HepG2 (cell line): ENCODE data around the gene MAP3K3. TPM values are rescaled to one million over a fixed set of nuclear protein-coding genes. Genes with fewer than 3 reads are reported as not detected.
A peak's percentile ranks its signal among the peaks of the same experiment; 100 is the strongest.

Source experiments
- ATAD3A ChIP-seq: sonication (generic); formaldehyde crosslinking; IDR thresholded peaks from 2 replicates; pipeline ENCODE4 v1.4.0; 2020; ENCODE audit warnings: missing genetic modification reagents
- BCLAF1 ChIP-seq: fragments of 450-650 bp; IDR thresholded peaks from 2 replicates; pipeline ENCODE4 v1.6.1; 2017; ENCODE audit warnings: mild to moderate bottlenecking
- BRD4 ChIP-seq: sonication (generic); formaldehyde crosslinking; IDR thresholded peaks from 2 replicates; pipeline ENCODE4 v1.4.0; 2020; ENCODE audit warnings: missing genetic modification reagents
- EED ChIP-seq: sonication (generic); formaldehyde crosslinking; IDR thresholded peaks from 2 replicates; pipeline ENCODE4 v1.5.0; 2020; ENCODE audit warnings: mild to moderate bottlenecking, missing genetic modification reagents
- ETV6 ChIP-seq: sonication (generic); formaldehyde crosslinking; conservative IDR thresholded peaks from 2 replicates; pipeline ENCODE4 v1.4.0; 2020; ENCODE audit warnings: missing genetic modification reagents
- FOXJ3 ChIP-seq: sonication (generic); formaldehyde crosslinking; IDR thresholded peaks from 2 replicates; pipeline ENCODE4 v1.4.0; 2020; ENCODE audit warnings: missing genetic modification reagents, mild to moderate bottlenecking, borderline replicate concordance
- GABPA ChIP-seq, 2 experiments: IDR thresholded peaks; 2 replicates each; pipeline ENCODE4 v1.6.1; 2011 to 2016; ENCODE audit warnings: low read depth in 2 of 2, low read length in 1 of 2, missing biosample characterization in 1 of 2, missing genetic modification characterization in 1 of 2
- HOXA9 ChIP-seq: sonication (generic); formaldehyde crosslinking; IDR thresholded peaks from 2 replicates; pipeline ENCODE4 v1.8.1; 2022; ENCODE audit warnings: missing genetic modification reagents, mild to moderate bottlenecking, moderate library complexity, borderline replicate concordance
- JUND ChIP-seq: sonication (generic); formaldehyde crosslinking; IDR thresholded peaks from 2 replicates; pipeline ENCODE4 v1.8.0; 2022; ENCODE audit warnings: mild to moderate bottlenecking, missing genetic modification reagents
- KDM5A ChIP-seq: fragments of 200-600 bp; sonication (generic); IDR thresholded peaks from 2 replicates; pipeline ENCODE4 v1.7.0; 2018; ENCODE audit warnings: antibody characterized with exemption, mild to moderate bottlenecking, low read length, borderline replicate concordance
- MXD4 ChIP-seq: IDR thresholded peaks from 2 replicates; pipeline ENCODE4 v1.6.1; 2016; ENCODE audit warnings: mild to moderate bottlenecking, missing biosample characterization, missing genetic modification reagents
- NR0B2 ChIP-seq: sonication (generic); formaldehyde crosslinking; IDR thresholded peaks from 2 replicates; pipeline ENCODE4 v1.4.0; 2020; ENCODE audit warnings: mild to moderate bottlenecking, missing genetic modification reagents
- ONECUT2 ChIP-seq: sonication (generic); formaldehyde crosslinking; IDR thresholded peaks from 2 replicates; pipeline ENCODE4 v1.4.0; 2020; ENCODE audit warnings: missing genetic modification reagents
- PREB ChIP-seq: sonication (generic); formaldehyde crosslinking; IDR thresholded peaks from 2 replicates; pipeline ENCODE4 v1.4.0; 2020; ENCODE audit warnings: missing genetic modification reagents
- SNAPC2 ChIP-seq: sonication (generic); formaldehyde crosslinking; IDR thresholded peaks from 2 replicates; pipeline ENCODE4 v1.8.1; 2022; ENCODE audit warnings: mild to moderate bottlenecking, missing genetic modification reagents
- TCF7L2 ChIP-seq: IDR thresholded peaks from 2 replicates; pipeline ENCODE4 v1.6.1; 2011; ENCODE audit warnings: mild to moderate bottlenecking, low read depth, low read length, moderate library complexity
- ZBTB20 ChIP-seq: sonication (generic); formaldehyde crosslinking; IDR thresholded peaks from 2 replicates; pipeline ENCODE4 v1.8.1; 2023; ENCODE audit warnings: missing genetic modification reagents, low read depth, mild to moderate bottlenecking, borderline replicate concordance
- ZFP91 ChIP-seq: sonication (generic); formaldehyde crosslinking; IDR thresholded peaks from 2 replicates; pipeline ENCODE4 v1.9.0; 2022; ENCODE audit warnings: missing genetic modification reagents, mild to moderate bottlenecking, borderline replicate concordance
- ZNF101 ChIP-seq: sonication (generic); formaldehyde crosslinking; IDR thresholded peaks from 2 replicates; pipeline ENCODE4 v1.4.0; 2020; ENCODE audit warnings: mild to moderate bottlenecking, low read depth, missing genetic modification reagents, borderline replicate concordance
- ZNF263 ChIP-seq: sonication (generic); formaldehyde crosslinking; IDR thresholded peaks from 2 replicates; pipeline ENCODE4 v1.4.0; 2020; ENCODE audit warnings: missing genetic modification reagents
- ZNF432 ChIP-seq: sonication (generic); formaldehyde crosslinking; IDR thresholded peaks from 2 replicates; pipeline ENCODE4 v1.5.0; 2020; ENCODE audit warnings: missing genetic modification reagents, mild to moderate bottlenecking, borderline replicate concordance
- ZNF616 ChIP-seq: sonication (generic); formaldehyde crosslinking; IDR thresholded peaks from 2 replicates; pipeline ENCODE4 v1.5.0; 2020; ENCODE audit warnings: low read depth, mild to moderate bottlenecking, missing genetic modification reagents
- ZNF713 ChIP-seq: sonication (generic); formaldehyde crosslinking; IDR thresholded peaks from 2 replicates; pipeline ENCODE4 v1.4.0; 2020; ENCODE audit warnings: mild to moderate bottlenecking, missing genetic modification reagents
- polyA plus RNA-seq, 8 experiments: library from polyadenylated mRNA; depleted of rRNA in 3 of 8; stranded (reverse) in 7 of 8; unstranded in 1 of 8; fragments of >200 nt; fragmentation: Illumina TruSeq in 4 of 8; extraction: Trizol in 4 of 8; gene quantifications; 2 replicates each; pipeline versions ENCODE4 v1.2.1 to v1.2.3, GENCODE V29; 2011 to 2016; ENCODE audit warnings: low read depth in 4 of 8, missing spikeins in 1 of 8, mixed read lengths in 1 of 8; ENCODE audit not compliant: insufficient read depth in 1 of 8
- total RNA-seq, 5 experiments: library from RNA; depleted of rRNA; stranded (reverse); fragments of >200 nt; fragmentation: Illumina TruSeq; extraction: Trizol; gene quantifications; 2 replicates each; pipeline ENCODE4 v1.2.3, GENCODE V29; 2016; ENCODE audit warnings: low read depth in 1 of 5

MAP3K3 gene
- total and polyA plus RNA-seq, 2 of the 13 experiments (the other 11 are each of a cell fraction or from before 2014, with no cell fraction given) = 17.7 to 21.8 TPM

- TF ChIP-seq ZFP91 (peak; percentile 95), SNAPC2 (CRISPR knock-in tag) (peak; percentile 79; the same call in 1 of the 2 replicates), TCF7L2 (no peak), BRD4 (CRISPR knock-in tag) (peak; percentile 99), FOXJ3 (CRISPR knock-in tag) (peak; percentile 89), EED (peak; percentile 62; the same call in 1 of the 2 replicates), HOXA9 (no peak; the same call in 1 of the 2 replicates), ONECUT2 (CRISPR knock-in tag) (0 out of 2 replicates have a peak, but pooled peaks have one; percentile 56), NR0B2 (peak; percentile 78; the same call in 1 of the 2 replicates), KDM5A (peak; percentile 100), ZNF616 (CRISPR knock-in tag) (peak; percentile 73), MXD4 (CRISPR knock-in tag) (peak; percentile 92), ZNF432 (CRISPR knock-in tag) (no peak), ZBTB20 (CRISPR knock-in tag) (peak; percentile 88), PREB (peak; percentile 24; the same call in 1 of the 2 replicates), ETV6 (CRISPR knock-in tag) (peak; percentile 98), JUND (CRISPR knock-in tag) (peak; percentile 74; the same call in 1 of the 2 replicates), ATAD3A (CRISPR knock-in tag) (peak; percentile 85), BCLAF1 (no peak), ZNF263 (CRISPR knock-in tag) (peak; percentile 83), ZNF101 (no peak), ZNF713 (CRISPR knock-in tag) (peak; percentile 50; the same call in 1 of the 2 replicates), GABPA (IDR thresholded peaks at IDR 0.05; ENCODE audit: low read depth, low read length) (peak; percentile 96), GABPA (CRISPR knock-in tag; IDR thresholded peaks at IDR 0.05; ENCODE audit: low read depth) (peak; percentile 100)
Observed at GRCh38 chr17:63600569-63601438, 21.4 kb upstream of the MAP3K3 start, which contains the start of gene TACO1 (continued).
